ENCODE data around the gene ATP2B1. TPM values are rescaled to one million over a fixed set of nuclear protein-coding genes. Genes with fewer than 3 reads are reported as not detected.

ATP2B1 gene
- total and polyA plus RNA-seq, 12 donors = 6.3 to 37.3 (median 17.4) TPM

DNA sequence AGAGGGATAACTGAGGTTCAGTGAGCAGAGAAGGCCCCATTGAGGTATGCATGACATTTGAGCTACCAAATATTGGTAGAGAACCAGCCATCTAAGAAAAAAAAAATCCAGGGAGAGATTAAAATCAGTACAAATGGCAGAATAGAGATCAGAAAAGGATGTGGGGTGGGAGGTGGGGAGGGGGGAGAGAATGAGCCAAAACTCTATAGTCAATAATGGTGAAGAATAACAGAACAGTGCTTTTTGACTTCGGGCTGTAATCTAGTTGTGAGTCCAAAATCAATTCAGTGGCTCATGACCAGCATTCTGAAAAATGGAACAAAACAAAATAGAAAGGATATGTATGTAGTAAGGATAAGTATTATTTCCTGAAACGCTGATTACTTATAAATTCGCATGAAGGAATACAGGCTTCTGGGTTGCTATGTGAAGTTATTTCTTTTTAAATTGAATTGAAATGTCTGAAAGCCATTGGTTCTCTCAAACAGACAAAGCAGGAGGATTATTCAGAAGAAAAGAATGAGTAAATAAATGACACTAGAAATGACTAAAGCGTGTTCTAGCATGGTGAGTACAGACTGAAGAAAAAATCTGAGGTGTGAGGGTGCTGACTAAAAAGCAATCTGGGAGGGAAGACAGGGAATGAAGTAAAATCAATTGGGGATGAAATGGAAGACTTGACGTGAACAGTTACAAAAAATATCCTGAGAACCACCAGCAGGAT is 72.4 kb downstream of the ATP2B1 start:
- TF ChIP-seq POLR2A (IDR thresholded peaks at IDR 0.05) = no peak
- TF ChIP-seq, protein P1, sequence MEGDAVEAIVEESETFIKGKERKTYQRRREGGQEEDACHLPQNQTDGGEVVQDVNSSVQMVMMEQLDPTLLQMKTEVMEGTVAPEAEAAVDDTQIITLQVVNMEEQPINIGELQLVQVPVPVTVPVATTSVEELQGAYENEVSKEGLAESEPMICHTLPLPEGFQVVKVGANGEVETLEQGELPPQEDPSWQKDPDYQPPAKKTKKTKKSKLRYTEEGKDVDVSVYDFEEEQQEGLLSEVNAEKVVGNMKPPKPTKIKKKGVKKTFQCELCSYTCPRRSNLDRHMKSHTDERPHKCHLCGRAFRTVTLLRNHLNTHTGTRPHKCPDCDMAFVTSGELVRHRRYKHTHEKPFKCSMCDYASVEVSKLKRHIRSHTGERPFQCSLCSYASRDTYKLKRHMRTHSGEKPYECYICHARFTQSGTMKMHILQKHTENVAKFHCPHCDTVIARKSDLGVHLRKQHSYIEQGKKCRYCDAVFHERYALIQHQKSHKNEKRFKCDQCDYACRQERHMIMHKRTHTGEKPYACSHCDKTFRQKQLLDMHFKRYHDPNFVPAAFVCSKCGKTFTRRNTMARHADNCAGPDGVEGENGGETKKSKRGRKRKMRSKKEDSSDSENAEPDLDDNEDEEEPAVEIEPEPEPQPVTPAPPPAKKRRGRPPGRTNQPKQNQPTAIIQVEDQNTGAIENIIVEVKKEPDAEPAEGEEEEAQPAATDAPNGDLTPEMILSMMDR (IDR thresholded peaks at IDR 0.05) = no peak
- no peaks in the 10 kb centered on the region for H3K36me3 ChIP-seq (replicated peaks in 1 of 2)
- no peak overlapping the region for H3K27ac ChIP-seq
- peaks cover 0 to 3% of the 10 kb centered on the region in 2 donors for H3K4me1 ChIP-seq (replicated peaks in 1 of 2)
- no peak for DNase-seq
- no peaks in the 10 kb centered on the region for H3K27me3 ChIP-seq
- H3K4me3 ChIP-seq = no peak overlapping the region
- intact Hi-C loops (cut with DNase I) = no loop called here
- H3K9me3 ChIP-seq (replicated peaks in 1 of 3) = no peaks in the 10 kb centered on the region
- WGBS, 4 donors = 94 to 97% (median 96%) methylated on average over 5 of the region's 5 CpGs

DNA sequence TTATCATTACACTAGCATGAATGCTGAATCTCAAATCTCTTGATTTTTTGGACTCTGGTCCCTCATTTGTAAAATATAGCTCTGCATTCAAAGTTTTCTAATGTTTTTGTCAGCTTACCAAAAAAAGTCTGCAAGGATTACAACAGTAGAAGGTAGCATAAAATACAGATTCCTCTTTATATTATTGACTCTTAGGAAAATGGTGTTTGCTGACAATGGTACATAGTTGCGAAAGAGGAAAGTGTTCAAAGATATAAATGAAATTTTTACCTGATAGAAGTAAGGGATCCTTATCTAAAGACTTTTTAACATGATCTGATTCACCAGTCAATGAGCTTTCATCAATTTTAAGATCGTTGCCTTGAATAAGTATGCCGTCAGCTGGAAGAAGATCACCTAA is 74.1 kb downstream of the ATP2B1 start:
- H3K4me1 ChIP-seq (replicated peaks in 1 of 2) = peaks cover 0 to 3% of the 10 kb centered on the region in 2 donors
- DNase-seq = no peak
- H3K36me3 ChIP-seq (replicated peaks in 1 of 2) = no peaks in the 10 kb centered on the region
- TF ChIP-seq POLR2A (IDR thresholded peaks at IDR 0.05) = no peak
- TF ChIP-seq, protein P1 (IDR thresholded peaks at IDR 0.05) = no peak
- intact Hi-C loops (cut with DNase I) = no loop called here
- no peak overlapping the region for H3K27ac ChIP-seq
- WGBS, 4 donors = 97 to 99% (median 98%) methylated on average over 3 of the region's 3 CpGs
- H3K4me3 ChIP-seq = no peak overlapping the region
- no peaks in the 10 kb centered on the region for H3K9me3 ChIP-seq (replicated peaks in 1 of 3)
- H3K27me3 ChIP-seq = no peaks in the 10 kb centered on the region

DNA sequence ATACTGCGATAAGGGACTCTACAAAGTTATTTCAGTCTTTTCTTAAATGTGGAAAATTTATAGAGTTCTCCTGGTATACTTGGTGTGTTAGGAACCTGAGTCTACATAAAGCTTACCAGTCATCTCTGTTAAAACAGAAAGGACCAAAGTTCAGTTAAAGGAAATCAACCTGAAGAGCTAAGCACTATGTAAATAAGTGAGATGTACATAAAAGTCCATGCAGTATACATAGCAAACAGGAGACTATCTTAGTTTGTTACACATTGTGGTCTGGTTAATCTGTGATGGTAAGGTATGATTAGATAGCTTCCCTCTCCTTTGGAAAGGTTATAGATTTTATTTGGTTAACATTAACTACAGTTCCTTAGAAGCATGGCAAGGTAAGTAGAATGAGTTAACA is 75.9 kb downstream of the ATP2B1 start:
- H3K4me3 ChIP-seq = no peak overlapping the region
- TF ChIP-seq POLR2A (IDR thresholded peaks at IDR 0.05) = no peak
- no peak for DNase-seq
- no peak overlapping the region for H3K27ac ChIP-seq
- intact Hi-C loops (cut with DNase I) = no loop called here
- no peaks in the 10 kb centered on the region for H3K27me3 ChIP-seq
- WGBS, 4 donors = 90 to 98% (median 93%) methylated on average over 1 of the region's 1 CpG
- H3K4me1 ChIP-seq (replicated peaks in 1 of 2) = peaks cover 0 to 3% of the 10 kb centered on the region in 2 donors
- H3K36me3 ChIP-seq (replicated peaks in 1 of 2) = peaks cover 0 to 1% of the 10 kb centered on the region in 2 donors
- no peaks in the 10 kb centered on the region for H3K9me3 ChIP-seq (replicated peaks in 1 of 3)

DNA sequence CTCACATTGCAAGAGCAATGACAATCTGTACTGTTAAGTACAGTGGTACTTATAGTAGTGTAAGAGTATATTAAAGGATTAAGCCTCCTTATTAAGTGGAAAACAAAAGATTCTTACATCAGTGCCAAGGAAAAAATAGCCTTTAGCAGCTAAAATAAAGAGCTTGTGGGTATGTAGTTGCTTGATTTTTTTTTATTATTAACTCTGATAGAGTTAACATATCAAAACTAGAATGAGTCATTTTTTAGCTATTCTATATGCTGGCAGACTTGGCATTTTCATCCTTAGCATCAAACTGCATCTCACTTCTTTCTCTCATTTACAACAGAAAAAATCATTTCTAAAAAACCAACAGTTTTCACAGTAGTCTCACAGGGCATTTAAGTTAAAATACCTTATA is 86.5 kb downstream of the ATP2B1 start:
- Histone ChIP-seq H3K4me1 (replicated peaks in 1 of 2) (no peaks in the 10 kb centered on the region), H3K36me3 (replicated peaks in 1 of 2) (peaks cover 0 to 4% of the 10 kb centered on the region in 2 donors), H3K4me3 (no peak overlapping the region), H3K9me3 (replicated peaks in 1 of 3) (no peaks in the 10 kb centered on the region), H3K27ac (no peak overlapping the region), H3K27me3 (no peaks in the 10 kb centered on the region)
- no peak for DNase-seq
- intact Hi-C loops (cut with DNase I) = no loop called here
- TF ChIP-seq, protein P1 (IDR thresholded peaks at IDR 0.05) = no peak
- no peak for TF ChIP-seq POLR2A (IDR thresholded peaks at IDR 0.05)

DNA sequence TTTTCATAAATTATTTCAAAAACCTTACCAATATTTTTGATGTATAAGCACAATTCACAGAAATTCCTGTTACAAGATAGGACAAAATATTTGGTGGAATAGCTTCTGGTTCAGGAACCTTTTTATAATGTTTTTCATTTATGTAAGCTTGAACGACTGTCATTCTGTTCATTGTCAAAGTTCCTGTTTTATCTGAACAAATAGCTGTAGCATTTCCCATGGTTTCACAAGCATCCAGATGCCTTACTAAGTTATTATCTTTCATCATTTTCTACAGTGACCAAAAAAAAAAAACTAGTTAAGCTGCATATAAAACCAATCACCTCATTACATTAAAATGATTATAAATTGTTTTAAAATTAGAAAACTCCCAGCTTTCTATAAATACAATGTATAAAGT is 87.1 kb downstream of the ATP2B1 start:
- intact Hi-C loops (cut with DNase I) = no loop called here
- Histone ChIP-seq H3K27ac (no peak overlapping the region), H3K27me3 (no peaks in the 10 kb centered on the region), H3K4me3 (no peak overlapping the region), H3K9me3 (replicated peaks in 1 of 3) (no peaks in the 10 kb centered on the region), H3K36me3 (replicated peaks in 1 of 2) (peaks cover 0 to 4% of the 10 kb centered on the region in 2 donors), H3K4me1 (replicated peaks in 1 of 2) (no peaks in the 10 kb centered on the region)
- DNase-seq = no peak
- TF ChIP-seq, protein P1 (IDR thresholded peaks at IDR 0.05) = no peak
- no peak for TF ChIP-seq POLR2A (IDR thresholded peaks at IDR 0.05)
- 64 to 84% (median 78%) methylated on average over 1 of the region's 1 CpG for WGBS, 4 donors
